ENCODE measurements around the gene VARS2.

The VARS2 gene

GRCh38 chr6:30944051-30944450 is 30.0 kb downstream of the VARS2 start:
- H3K27ac ChIP-seq (ENCODE audit: extremely low read depth, low read depth, low read length): no peak overlapping the region
- H3K9me3 ChIP-seq (ENCODE audit: control insufficient read depth, insufficient read depth, low read depth, low read length): no peaks in the 10 kb centered on the region
- TF ChIP-seq PRDM1 (tag by site-specific recombination; IDR thresholded peaks at IDR 0.05): peak; percentile 95
- no peak for TF ChIP-seq ZNF677 (tag by site-specific recombination; IDR thresholded peaks at IDR 0.05)
- TF ChIP-seq ZNF837 (tag by site-specific recombination; IDR thresholded peaks at IDR 0.05): no peak
- TF ChIP-seq ZNF18 (tag by site-specific recombination; IDR thresholded peaks at IDR 0.05): no peak
- peak; percentile 66; the same call in 1 of the 2 replicates for TF ChIP-seq ZNF366 (tag by site-specific recombination; conservative IDR thresholded peaks at IDR 0.05)
- no peaks in the 10 kb centered on the region for H3K36me3 ChIP-seq (ENCODE audit: control insufficient read depth in 2 of 2, insufficient read depth in 1 of 2, low read length in 2 of 2)
- no peak overlapping the region for H3K4me3 ChIP-seq (ENCODE audit: low read depth, low read length)
- POLR2A ChIA-PET: no interaction called here
- CTCF ChIA-PET: interaction anchor here (1.1 kb wide), 2 partner anchors 9 to 186 kb away, joined by 3 to 4 read pairs; no protein-coding TSS in a partner anchor
- no peaks in the 10 kb centered on the region; the same call in 1 of the 2 replicates for H3K4me1 ChIP-seq (ENCODE audit: control insufficient read depth, insufficient read depth, low read length)

DNA sequence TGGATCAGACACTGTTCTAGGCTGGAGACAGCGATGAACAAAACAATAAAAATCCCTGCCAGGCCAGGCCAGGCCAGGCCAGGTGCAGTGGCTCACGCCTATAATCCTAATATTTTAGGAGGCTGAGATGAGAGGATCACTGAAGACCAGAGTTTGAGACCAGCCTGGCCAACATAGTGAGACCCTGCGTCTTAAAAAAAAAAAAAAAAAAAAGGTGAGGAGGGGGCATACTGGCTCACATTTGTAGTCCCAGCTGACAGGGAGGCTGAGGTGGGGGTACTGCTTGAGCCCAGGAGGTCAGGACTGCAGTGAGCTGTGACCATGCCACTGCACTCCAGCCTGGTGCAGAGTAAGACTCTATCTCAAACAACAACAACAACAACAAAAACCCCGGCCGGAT is 31.2 kb downstream of the VARS2 start:
- no peak overlapping the region for H3K27ac ChIP-seq (ENCODE audit: extremely low read depth, low read depth, low read length)
- ChIA-PET CTCF (interaction anchor here (0.7 to 0.9 kb wide), 3 partner anchors 28 to 124 kb away, joined by 3 to 4 read pairs (median 3); no protein-coding TSS in a partner anchor), POLR2A (no interaction called here)
- no peak overlapping the region for H3K4me3 ChIP-seq (ENCODE audit: low read depth, low read length)
- H3K9me3 ChIP-seq (ENCODE audit: control insufficient read depth, insufficient read depth, low read depth, low read length): no peaks in the 10 kb centered on the region
- H3K36me3 ChIP-seq (ENCODE audit: control insufficient read depth in 2 of 2, insufficient read depth in 1 of 2, low read length in 2 of 2): no peaks in the 10 kb centered on the region
- no peaks in the 10 kb centered on the region; the same call in 1 of the 2 replicates for H3K4me1 ChIP-seq (ENCODE audit: control insufficient read depth, insufficient read depth, low read length)
- TF ChIP-seq ZNF121 (tag by site-specific recombination; IDR thresholded peaks at IDR 0.05) (0 out of 2 replicates have a peak, but pooled peaks have one; percentile 51), ZNF747 (tag by site-specific recombination; IDR thresholded peaks at IDR 0.05) (no peak)

DNA sequence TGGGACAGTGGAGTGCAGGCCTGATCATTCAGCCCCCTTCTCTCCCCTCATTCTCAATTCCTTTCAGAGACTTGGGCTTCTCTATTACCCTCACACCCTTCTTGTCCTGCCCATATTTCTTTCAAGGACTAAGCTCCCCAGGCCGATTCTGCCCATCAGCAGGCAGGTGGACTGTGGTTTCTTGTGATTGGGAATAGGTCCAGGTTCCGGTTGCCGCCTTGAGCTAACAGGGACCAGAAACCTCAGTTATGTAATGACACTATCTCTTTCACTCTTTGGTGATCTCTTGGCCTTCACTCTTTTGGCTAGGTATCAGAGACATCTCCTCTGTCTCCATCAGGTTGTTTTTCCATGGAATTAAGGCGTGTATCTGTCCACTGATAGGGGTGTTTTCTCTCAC is 33.2 kb downstream of the VARS2 start:
- H3K9me3 ChIP-seq (ENCODE audit: control insufficient read depth, insufficient read depth, low read depth, low read length): no peaks in the 10 kb centered on the region
- no peaks in the 10 kb centered on the region; the same call in 1 of the 2 replicates for H3K4me1 ChIP-seq (ENCODE audit: control insufficient read depth, insufficient read depth, low read length)
- H3K36me3 ChIP-seq (ENCODE audit: control insufficient read depth in 2 of 2, insufficient read depth in 1 of 2, low read length in 2 of 2): no peaks in the 10 kb centered on the region
- no peak for TF ChIP-seq ZNF626 (tag by site-specific recombination; IDR thresholded peaks at IDR 0.05)
- no peak for TF ChIP-seq MZF1 (tag by site-specific recombination; IDR thresholded peaks at IDR 0.05; ENCODE audit: borderline replicate concordance)
- ChIA-PET CTCF (interaction anchor here (1.0 to 1.5 kb wide), 2 partner anchors 35 to 141 kb away, joined by 4 to 5 read pairs; no protein-coding TSS in a partner anchor), POLR2A (no interaction called here)
- H3K4me3 ChIP-seq (ENCODE audit: low read depth, low read length): no peak overlapping the region
- H3K27ac ChIP-seq (ENCODE audit: extremely low read depth, low read depth, low read length): no peak overlapping the region

GRCh38 chr6:30948811-30949210 is 34.8 kb downstream of the VARS2 start:
- POLR2A ChIA-PET: no interaction called here
- CTCF ChIA-PET: no interaction called here
- Histone ChIP-seq H3K4me3 (ENCODE audit: low read depth, low read length) (no peak overlapping the region), H3K9me3 (ENCODE audit: control insufficient read depth, insufficient read depth, low read depth, low read length) (no peaks in the 10 kb centered on the region), H3K36me3 (ENCODE audit: control insufficient read depth in 2 of 2, insufficient read depth in 1 of 2, low read length in 2 of 2) (no peaks in the 10 kb centered on the region), H3K4me1 (ENCODE audit: control insufficient read depth, insufficient read depth, low read length) (no peaks in the 10 kb centered on the region), H3K27ac (ENCODE audit: extremely low read depth, low read depth, low read length) (no peak overlapping the region)
- TF ChIP-seq SCRT1 (tag by site-specific recombination; IDR thresholded peaks at IDR 0.05; ENCODE audit: borderline replicate concordance) (no peak), TRIM28 (IDR thresholded peaks at IDR 0.05; ENCODE audit: borderline replicate concordance, low read length) (no peak), YY1 (tag by site-specific recombination; IDR thresholded peaks at IDR 0.05) (no peak), RBAK (tag by site-specific recombination; IDR thresholded peaks at IDR 0.05) (no peak), ZBTB1 (tag by site-specific recombination; IDR thresholded peaks at IDR 0.05) (no peak), PRDM4 (tag by site-specific recombination; IDR thresholded peaks at IDR 0.05) (no peak), ZSCAN16 (tag by site-specific recombination; IDR thresholded peaks at IDR 0.05) (no peak), ZNF704 (tag by site-specific recombination; IDR thresholded peaks at IDR 0.05) (no peak), ZNF544 (tag by site-specific recombination; IDR thresholded peaks at IDR 0.05) (no peak)
- TF ChIP-seq, protein P1, sequence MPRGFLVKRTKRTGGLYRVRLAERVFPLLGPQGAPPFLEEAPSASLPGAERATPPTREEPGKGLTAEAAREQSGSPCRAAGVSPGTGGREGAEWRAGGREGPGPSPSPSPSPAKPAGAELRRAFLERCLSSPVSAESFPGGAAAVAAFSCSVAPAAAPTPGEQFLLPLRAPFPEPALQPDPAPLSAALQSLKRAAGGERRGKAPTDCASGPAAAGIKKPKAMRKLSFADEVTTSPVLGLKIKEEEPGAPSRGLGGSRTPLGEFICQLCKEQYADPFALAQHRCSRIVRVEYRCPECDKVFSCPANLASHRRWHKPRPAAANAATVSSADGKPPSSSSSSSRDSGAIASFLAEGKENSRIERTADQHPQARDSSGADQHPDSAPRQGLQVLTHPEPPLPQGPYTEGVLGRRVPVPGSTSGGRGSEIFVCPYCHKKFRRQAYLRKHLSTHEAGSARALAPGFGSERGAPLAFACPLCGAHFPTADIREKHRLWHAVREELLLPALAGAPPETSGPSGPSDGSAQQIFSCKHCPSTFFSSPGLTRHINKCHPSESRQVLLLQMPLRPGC (tag by site-specific recombination; IDR thresholded peaks at IDR 0.05): no peak
- TF ChIP-seq, protein P2, sequence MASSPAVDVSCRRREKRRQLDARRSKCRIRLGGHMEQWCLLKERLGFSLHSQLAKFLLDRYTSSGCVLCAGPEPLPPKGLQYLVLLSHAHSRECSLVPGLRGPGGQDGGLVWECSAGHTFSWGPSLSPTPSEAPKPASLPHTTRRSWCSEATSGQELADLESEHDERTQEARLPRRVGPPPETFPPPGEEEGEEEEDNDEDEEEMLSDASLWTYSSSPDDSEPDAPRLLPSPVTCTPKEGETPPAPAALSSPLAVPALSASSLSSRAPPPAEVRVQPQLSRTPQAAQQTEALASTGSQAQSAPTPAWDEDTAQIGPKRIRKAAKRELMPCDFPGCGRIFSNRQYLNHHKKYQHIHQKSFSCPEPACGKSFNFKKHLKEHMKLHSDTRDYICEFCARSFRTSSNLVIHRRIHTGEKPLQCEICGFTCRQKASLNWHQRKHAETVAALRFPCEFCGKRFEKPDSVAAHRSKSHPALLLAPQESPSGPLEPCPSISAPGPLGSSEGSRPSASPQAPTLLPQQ (tag by site-specific recombination; IDR thresholded peaks at IDR 0.05): no peak
